K562 (cell line): ENCODE data around the gene SAMD11. TPM values are rescaled to one million over a fixed set of nuclear protein-coding genes. Genes with fewer than 3 reads are reported as not detected.

ENCODE experiments used
- CCNT2 ChIP-seq: IDR thresholded peaks from 2 replicates; pipeline ENCODE4 v1.6.1; 2011; ENCODE audit warnings: borderline replicate concordance, low read depth, mild to moderate bottlenecking, moderate library complexity, mixed read lengths, low read length; ENCODE audit not compliant: insufficient read length; ENCODE audit errors: extremely low read depth
- MGA ChIP-seq: fragments of 450-650 bp; IDR thresholded peaks from 2 replicates; pipeline ENCODE4 v1.6.1; 2016; ENCODE audit warnings: mild to moderate bottlenecking, moderate library complexity
- NFIC ChIP-seq: fragments of 450-650 bp; IDR thresholded peaks from 2 replicates; pipeline ENCODE4 v1.6.1; 2017; ENCODE audit warnings: mild to moderate bottlenecking, inconsistent platforms
- NFRKB ChIP-seq: fragments of 450-650 bp; IDR thresholded peaks from 2 replicates; pipeline ENCODE4 v1.6.1; 2016; ENCODE audit warnings: low read depth
- RBM15 ChIP-seq: fragments of 200-400 bp; formaldehyde crosslinking; IDR thresholded peaks from 2 replicates; pipeline ENCODE4 v1.6.1; 2018; ENCODE audit warnings: mild to moderate bottlenecking, low read length, moderate library complexity; ENCODE audit not compliant: insufficient read depth
- SETDB1 ChIP-seq: IDR thresholded peaks from one replicate; pipeline ENCODE4 v1.6.1; 2012; ENCODE audit warnings: low read length, control low read depth, inconsistent platforms
- SRSF1 ChIP-seq: fragments of 200-400 bp; formaldehyde crosslinking; IDR thresholded peaks from 2 replicates; pipeline ENCODE4 v1.6.1; 2017; ENCODE audit warnings: mild to moderate bottlenecking, low read depth, low read length, moderate library complexity
- XRCC3 ChIP-seq: fragments of 450-650 bp; IDR thresholded peaks from 2 replicates; pipeline ENCODE4 v1.6.1; 2017; ENCODE audit warnings: mild to moderate bottlenecking, moderate library complexity
- ZNF143 ChIP-seq: sonication (generic); formaldehyde crosslinking; IDR thresholded peaks from 2 replicates; pipeline ENCODE4 v1.9.0; 2022; ENCODE audit warnings: mild to moderate bottlenecking, missing genetic modification reagents
- ZNF224 ChIP-seq: sonication (generic); formaldehyde crosslinking; IDR thresholded peaks from 2 replicates; pipeline ENCODE4 v1.8.0; 2022; ENCODE audit warnings: mild to moderate bottlenecking, missing genetic modification reagents
- ZNF274 ChIP-seq: IDR thresholded peaks from 2 replicates; pipeline ENCODE4 v1.6.1; 2011; ENCODE audit warnings: low read depth, mild to moderate bottlenecking, low read length, moderate library complexity, borderline replicate concordance
- polyA plus RNA-seq, 8 experiments: library from polyadenylated mRNA; depleted of rRNA in 4 of 8; stranded (reverse) in 5 of 8; unstranded in 3 of 8; fragments of >200 nt; fragmentation: Nextera tagmentation in 2 of 8; fragmentation: Illumina TruSeq in 1 of 8; extraction: Ambion mirVana in 2 of 8; extraction: Trizol in 1 of 8; gene quantifications; 2 replicates each; pipeline versions ENCODE4 v1.2.1 to v1.2.3, GENCODE V29; 2011 to 2014; ENCODE audit warnings: inconsistent platforms in 1 of 8, missing spikeins in 1 of 8
- total RNA-seq, 7 experiments: library from RNA; depleted of rRNA in 6 of 7; stranded (reverse); fragments of >200 nt in 6 of 7; fragmentation: Illumina TruSeq in 2 of 7; extraction: Trizol in 2 of 7; gene quantifications; 2 replicates each; pipeline versions ENCODE4 v1.2.1 to v1.2.3, GENCODE V29; 2011 to 2021; ENCODE audit warnings: low replicate concordance in 1 of 7
- TF ChIP-seq, protein P1 (sequence below): fragments of 450-650 bp; IDR thresholded peaks from 2 replicates; pipeline ENCODE4 v1.7.1; 2018; ENCODE audit warnings: mild to moderate bottlenecking, low read depth; ENCODE audit not compliant: partially characterized antibody

Gene SAMD11
- total and polyA plus RNA-seq, 9 of the 15 experiments (the other 6 are each of a cell fraction or from before 2014, with no cell fraction given) = 0.07 to 0.82 (median 0.11) TPM; not detected in 2

DNA sequence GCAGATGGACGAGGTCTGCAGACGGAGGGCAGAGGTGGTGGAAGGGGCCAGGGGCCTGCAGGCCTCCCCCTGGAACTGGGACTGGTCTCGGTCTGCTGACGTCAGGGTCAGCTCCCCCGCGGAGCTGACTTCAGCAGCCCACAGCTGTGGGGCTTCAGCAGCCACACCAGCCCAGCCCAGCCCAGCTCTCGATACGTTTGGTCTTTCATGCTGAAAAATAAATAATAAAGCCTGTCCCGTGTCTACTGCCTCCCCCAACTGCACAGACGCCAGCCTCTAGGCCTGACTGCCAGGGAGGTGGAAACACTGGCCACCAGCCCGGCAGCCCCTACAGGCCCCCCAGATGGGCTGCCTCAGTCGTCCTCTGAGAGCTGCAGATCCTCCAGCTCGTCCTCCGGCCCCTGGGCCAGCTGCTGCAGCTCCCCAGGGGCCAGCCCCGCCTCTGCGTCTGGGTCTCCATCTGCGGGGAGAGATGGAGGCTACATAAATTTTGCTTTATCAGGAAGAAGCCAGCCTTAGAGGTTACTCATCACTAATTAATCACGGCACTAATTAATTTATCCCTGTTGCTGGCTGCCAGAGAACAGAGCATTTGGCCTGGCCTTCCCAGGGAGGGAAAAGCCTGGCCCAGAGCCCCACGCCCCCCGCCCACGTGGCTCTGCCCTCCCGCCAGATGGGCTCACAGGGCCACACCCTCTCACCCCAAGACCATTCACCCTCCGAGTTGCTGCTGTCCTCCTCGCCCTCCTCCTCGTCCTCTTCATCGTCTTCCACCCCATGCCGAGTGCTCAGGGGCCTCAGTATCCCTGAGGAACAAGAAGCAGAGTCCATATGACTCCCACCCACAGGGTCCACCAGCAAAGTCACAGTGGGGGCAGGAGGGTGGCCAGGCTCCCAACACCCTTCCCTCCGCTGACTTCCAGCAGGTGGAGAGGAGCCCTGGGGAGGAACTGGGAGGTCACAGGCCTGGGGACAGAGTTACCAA is 20.9 kb downstream of the SAMD11 start (continued):
- TF ChIP-seq, protein P1, sequence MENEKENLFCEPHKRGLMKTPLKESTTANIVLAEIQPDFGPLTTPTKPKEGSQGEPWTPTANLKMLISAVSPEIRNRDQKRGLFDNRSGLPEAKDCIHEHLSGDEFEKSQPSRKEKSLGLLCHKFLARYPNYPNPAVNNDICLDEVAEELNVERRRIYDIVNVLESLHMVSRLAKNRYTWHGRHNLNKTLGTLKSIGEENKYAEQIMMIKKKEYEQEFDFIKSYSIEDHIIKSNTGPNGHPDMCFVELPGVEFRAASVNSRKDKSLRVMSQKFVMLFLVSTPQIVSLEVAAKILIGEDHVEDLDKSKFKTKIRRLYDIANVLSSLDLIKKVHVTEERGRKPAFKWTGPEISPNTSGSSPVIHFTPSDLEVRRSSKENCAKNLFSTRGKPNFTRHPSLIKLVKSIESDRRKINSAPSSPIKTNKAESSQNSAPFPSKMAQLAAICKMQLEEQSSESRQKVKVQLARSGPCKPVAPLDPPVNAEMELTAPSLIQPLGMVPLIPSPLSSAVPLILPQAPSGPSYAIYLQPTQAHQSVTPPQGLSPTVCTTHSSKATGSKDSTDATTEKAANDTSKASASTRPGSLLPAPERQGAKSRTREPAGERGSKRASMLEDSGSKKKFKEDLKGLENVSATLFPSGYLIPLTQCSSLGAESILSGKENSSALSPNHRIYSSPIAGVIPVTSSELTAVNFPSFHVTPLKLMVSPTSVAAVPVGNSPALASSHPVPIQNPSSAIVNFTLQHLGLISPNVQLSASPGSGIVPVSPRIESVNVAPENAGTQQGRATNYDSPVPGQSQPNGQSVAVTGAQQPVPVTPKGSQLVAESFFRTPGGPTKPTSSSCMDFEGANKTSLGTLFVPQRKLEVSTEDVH = no peak
- TF ChIP-seq NFIC = no peak
- TF ChIP-seq CCNT2 = no peak
- no peak for TF ChIP-seq ZNF143 (CRISPR knock-in tag)
- TF ChIP-seq NFRKB = no peak
- no peak for TF ChIP-seq SRSF1
- TF ChIP-seq SETDB1 = no peak
- TF ChIP-seq XRCC3 = no peak
- no peak for TF ChIP-seq RBM15
- TF ChIP-seq ZNF274 = no peak
- TF ChIP-seq MGA = no peak
- TF ChIP-seq ZNF224 (CRISPR knock-in tag) = no peak
